ENCODE data around the gene NIPAL1. TPM values are rescaled to one million over a fixed set of nuclear protein-coding genes. Genes with fewer than 3 reads are reported as not detected.
A peak's percentile ranks its signal among the peaks of the same experiment; 100 is the strongest.

Gene NIPAL1
- polyA plus RNA-seq, 3 donors: 0.13 to 0.22 TPM; not detected in 1

DNA sequence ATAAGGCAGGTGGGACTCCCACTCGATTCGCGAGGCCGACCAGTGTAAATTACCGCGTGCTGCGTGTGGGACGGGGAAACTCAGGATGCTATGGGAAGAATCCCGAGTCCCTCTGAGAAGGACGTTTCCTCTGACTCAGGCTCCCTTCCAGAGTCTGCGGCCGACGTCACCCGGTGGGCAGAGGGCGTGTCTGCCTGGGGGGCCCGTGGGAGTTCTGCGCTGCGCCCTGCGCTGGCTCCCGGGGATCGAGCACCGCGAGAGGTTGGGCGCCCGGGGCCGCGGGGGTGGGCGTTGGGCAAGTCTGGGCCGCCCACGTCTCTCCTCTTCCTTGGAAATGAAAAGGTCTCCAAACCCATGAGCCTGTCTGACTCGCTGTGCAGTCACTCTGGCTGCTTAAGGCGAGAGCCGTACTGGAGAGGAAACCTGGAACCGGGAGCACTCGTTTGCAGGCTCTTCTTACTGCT, 568 bp downstream of the NIPAL1 start:
- TF ChIP-seq, protein P1, sequence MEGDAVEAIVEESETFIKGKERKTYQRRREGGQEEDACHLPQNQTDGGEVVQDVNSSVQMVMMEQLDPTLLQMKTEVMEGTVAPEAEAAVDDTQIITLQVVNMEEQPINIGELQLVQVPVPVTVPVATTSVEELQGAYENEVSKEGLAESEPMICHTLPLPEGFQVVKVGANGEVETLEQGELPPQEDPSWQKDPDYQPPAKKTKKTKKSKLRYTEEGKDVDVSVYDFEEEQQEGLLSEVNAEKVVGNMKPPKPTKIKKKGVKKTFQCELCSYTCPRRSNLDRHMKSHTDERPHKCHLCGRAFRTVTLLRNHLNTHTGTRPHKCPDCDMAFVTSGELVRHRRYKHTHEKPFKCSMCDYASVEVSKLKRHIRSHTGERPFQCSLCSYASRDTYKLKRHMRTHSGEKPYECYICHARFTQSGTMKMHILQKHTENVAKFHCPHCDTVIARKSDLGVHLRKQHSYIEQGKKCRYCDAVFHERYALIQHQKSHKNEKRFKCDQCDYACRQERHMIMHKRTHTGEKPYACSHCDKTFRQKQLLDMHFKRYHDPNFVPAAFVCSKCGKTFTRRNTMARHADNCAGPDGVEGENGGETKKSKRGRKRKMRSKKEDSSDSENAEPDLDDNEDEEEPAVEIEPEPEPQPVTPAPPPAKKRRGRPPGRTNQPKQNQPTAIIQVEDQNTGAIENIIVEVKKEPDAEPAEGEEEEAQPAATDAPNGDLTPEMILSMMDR (IDR thresholded peaks at IDR 0.05): no peak
- Mint-ChIP-seq H3K4me1 (peaks cover 28% of the 10 kb centered on the region), H3K27ac (peak overlapping the region in 1 of 7 donors; percentile 41), H3K27me3 (ENCODE audit: low read depth in 3 of 3) (peaks cover 44 to 53% (median 50%) of the 10 kb centered on the region in 3 donors), H3K36me3 (no peaks in the 10 kb centered on the region), H3K4me3 (peak overlapping the region; percentile 78 to 91), H3K9me3 (peaks cover 0 to 5% (median 2%) of the 10 kb centered on the region in 7 donors)
- peak in 1 of 3 donors; percentile 25 for DNase-seq
- peaks cover 0 to 7% of the 10 kb centered on the region in 2 donors for H3K9me3 ChIP-seq (replicated peaks in 1 of 2; ENCODE audit: control insufficient read depth in 1 of 2, insufficient read depth in 1 of 2, low read length in 2 of 2)
- intact Hi-C loops (cut with micrococcal nuclease): no loop called here
- peaks cover 14 to 19% of the 10 kb centered on the region in 2 donors for H3K4me1 ChIP-seq (ENCODE audit: control insufficient read depth in 1 of 2, insufficient read depth in 2 of 2, low read length in 2 of 2)
- peak overlapping the region; percentile 85 for H2AFZ ChIP-seq (ENCODE audit: insufficient read depth, low read depth, low read length, poor library complexity, severe bottlenecking)
- WGBS (ENCODE audit: insufficient coverage): 1% methylated on average over 35 of the region's 35 CpGs
- H3K27me3 ChIP-seq (ENCODE audit: control insufficient read depth in 2 of 2, insufficient read depth in 2 of 2, low read length in 2 of 2): peaks cover 37 to 49% of the 10 kb centered on the region in 2 donors
- no peaks in the 10 kb centered on the region for H3K79me2 ChIP-seq (ENCODE audit: insufficient read depth, low read length)
- H3K4me2 ChIP-seq (replicated peaks; ENCODE audit: extremely low read depth, low read length, poor library complexity, severe bottlenecking): peak overlapping the region; percentile 97
- no peak overlapping the region for H3K27ac ChIP-seq (ENCODE audit: low read depth in 1 of 2, low read length in 2 of 2)
- H4K20me1 ChIP-seq (ENCODE audit: insufficient read depth, low read length): no peaks in the 10 kb centered on the region
- peak overlapping the region; percentile 55 for H3K9ac ChIP-seq (ENCODE audit: insufficient read depth, low read length, poor library complexity, severe bottlenecking)
- H3K36me3 ChIP-seq (replicated peaks in 1 of 2; ENCODE audit: control insufficient read depth in 1 of 2, insufficient read depth in 2 of 2, low read length in 2 of 2): no peaks in the 10 kb centered on the region
- H3K4me3 ChIP-seq (replicated peaks in 1 of 3; ENCODE audit: low read depth in 2 of 3, low read length in 3 of 3): peak overlapping the region; percentile 47 to 82 (median 48)

GRCh38 chr4:48018112-48018511, 1.5 kb downstream of the NIPAL1 start:
- H4K20me1 ChIP-seq (ENCODE audit: insufficient read depth, low read length): no peaks in the 10 kb centered on the region
- Mint-ChIP-seq H3K9me3 (peaks cover 0 to 5% (median 2%) of the 10 kb centered on the region in 7 donors), H3K4me3 (peak overlapping the region in 1 of 2 donors; percentile 17), H3K27me3 (ENCODE audit: low read depth in 3 of 3) (peaks cover 44 to 55% (median 50%) of the 10 kb centered on the region in 3 donors), H3K27ac (no peak overlapping the region), H3K36me3 (no peaks in the 10 kb centered on the region), H3K4me1 (peaks cover 22% of the 10 kb centered on the region)
- no peak overlapping the region for H3K9ac ChIP-seq (ENCODE audit: insufficient read depth, low read length, poor library complexity, severe bottlenecking)
- H3K4me3 ChIP-seq (replicated peaks in 1 of 3; ENCODE audit: low read depth in 2 of 3, low read length in 3 of 3): no peak overlapping the region
- no peak overlapping the region for H3K4me2 ChIP-seq (replicated peaks; ENCODE audit: extremely low read depth, low read length, poor library complexity, severe bottlenecking)
- TF ChIP-seq, protein P1 (IDR thresholded peaks at IDR 0.05): no peak
- H3K9me3 ChIP-seq (replicated peaks in 1 of 2; ENCODE audit: control insufficient read depth in 1 of 2, insufficient read depth in 1 of 2, low read length in 2 of 2): peaks cover 0 to 7% of the 10 kb centered on the region in 2 donors
- 89% methylated on average over 1 of the region's 2 CpGs for WGBS (ENCODE audit: insufficient coverage)
- H3K27ac ChIP-seq (ENCODE audit: low read depth in 1 of 2, low read length in 2 of 2): no peak overlapping the region
- no peaks in the 10 kb centered on the region for H3K36me3 ChIP-seq (replicated peaks in 1 of 2; ENCODE audit: control insufficient read depth in 1 of 2, insufficient read depth in 2 of 2, low read length in 2 of 2)
- no peak for DNase-seq
- H3K79me2 ChIP-seq (ENCODE audit: insufficient read depth, low read length): no peaks in the 10 kb centered on the region
- intact Hi-C loops (cut with micrococcal nuclease): no loop called here
- peaks cover 14 to 19% of the 10 kb centered on the region in 2 donors for H3K4me1 ChIP-seq (ENCODE audit: control insufficient read depth in 1 of 2, insufficient read depth in 2 of 2, low read length in 2 of 2)
- H2AFZ ChIP-seq (ENCODE audit: insufficient read depth, low read depth, low read length, poor library complexity, severe bottlenecking): no peak overlapping the region
- peaks cover 37 to 52% of the 10 kb centered on the region in 2 donors for H3K27me3 ChIP-seq (ENCODE audit: control insufficient read depth in 2 of 2, insufficient read depth in 2 of 2, low read length in 2 of 2)
